ENCODE data around the gene ZNF541.

DNA sequence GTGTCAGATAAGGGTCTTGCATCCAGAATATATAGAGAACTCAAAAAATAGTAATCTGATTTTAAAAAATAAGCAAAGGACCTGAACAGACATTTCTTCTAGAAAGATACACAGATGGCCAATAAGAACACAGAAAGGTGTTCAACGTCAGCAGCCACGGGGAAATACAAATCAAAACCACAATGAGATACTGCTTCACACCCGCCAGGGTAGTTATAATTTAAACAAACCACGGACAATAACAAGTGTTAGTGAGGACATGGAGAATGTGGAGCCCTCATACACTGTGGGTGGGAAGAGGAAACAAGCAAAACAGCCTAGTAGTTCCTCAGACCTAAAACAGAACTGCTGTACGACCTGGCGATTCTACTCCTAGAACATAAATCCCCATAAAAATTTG lies 31.4 kb downstream of the ZNF541 start:
- TF ChIP-seq, protein P1, sequence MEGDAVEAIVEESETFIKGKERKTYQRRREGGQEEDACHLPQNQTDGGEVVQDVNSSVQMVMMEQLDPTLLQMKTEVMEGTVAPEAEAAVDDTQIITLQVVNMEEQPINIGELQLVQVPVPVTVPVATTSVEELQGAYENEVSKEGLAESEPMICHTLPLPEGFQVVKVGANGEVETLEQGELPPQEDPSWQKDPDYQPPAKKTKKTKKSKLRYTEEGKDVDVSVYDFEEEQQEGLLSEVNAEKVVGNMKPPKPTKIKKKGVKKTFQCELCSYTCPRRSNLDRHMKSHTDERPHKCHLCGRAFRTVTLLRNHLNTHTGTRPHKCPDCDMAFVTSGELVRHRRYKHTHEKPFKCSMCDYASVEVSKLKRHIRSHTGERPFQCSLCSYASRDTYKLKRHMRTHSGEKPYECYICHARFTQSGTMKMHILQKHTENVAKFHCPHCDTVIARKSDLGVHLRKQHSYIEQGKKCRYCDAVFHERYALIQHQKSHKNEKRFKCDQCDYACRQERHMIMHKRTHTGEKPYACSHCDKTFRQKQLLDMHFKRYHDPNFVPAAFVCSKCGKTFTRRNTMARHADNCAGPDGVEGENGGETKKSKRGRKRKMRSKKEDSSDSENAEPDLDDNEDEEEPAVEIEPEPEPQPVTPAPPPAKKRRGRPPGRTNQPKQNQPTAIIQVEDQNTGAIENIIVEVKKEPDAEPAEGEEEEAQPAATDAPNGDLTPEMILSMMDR (IDR thresholded peaks at IDR 0.05) = no peak
- TF ChIP-seq ZFX (IDR thresholded peaks at IDR 0.05; ENCODE audit: borderline replicate concordance) = no peak

Measured in 22Rv1 (cell line).